HG03565 (cell line): ENCODE measurements around the gene BICDL2.
A peak's percentile ranks its signal among the peaks of the same experiment; 100 is the strongest.
"Not testable (repeated sequence)": the region's sequence is repeated elsewhere in the genome, so short reads cannot be mapped to it uniquely, and the experiment has no call there.

Source experiments
- ATAC-seq: cut with Tn5 transposase; IDR thresholded peaks from one replicate; pipeline ENCODE4 v1.9.1; 2021; ENCODE audit warnings: mild to moderate bottlenecking, moderate library complexity; ENCODE audit not compliant: unreplicated experiment

Gene BICDL2, protein sequence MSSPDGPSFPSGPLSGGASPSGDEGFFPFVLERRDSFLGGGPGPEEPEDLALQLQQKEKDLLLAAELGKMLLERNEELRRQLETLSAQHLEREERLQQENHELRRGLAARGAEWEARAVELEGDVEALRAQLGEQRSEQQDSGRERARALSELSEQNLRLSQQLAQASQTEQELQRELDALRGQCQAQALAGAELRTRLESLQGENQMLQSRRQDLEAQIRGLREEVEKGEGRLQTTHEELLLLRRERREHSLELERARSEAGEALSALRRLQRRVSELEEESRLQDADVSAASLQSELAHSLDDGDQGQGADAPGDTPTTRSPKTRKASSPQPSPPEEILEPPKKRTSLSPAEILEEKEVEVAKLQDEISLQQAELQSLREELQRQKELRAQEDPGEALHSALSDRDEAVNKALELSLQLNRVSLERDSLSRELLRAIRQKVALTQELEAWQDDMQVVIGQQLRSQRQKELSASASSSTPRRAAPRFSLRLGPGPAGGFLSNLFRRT

DNA sequence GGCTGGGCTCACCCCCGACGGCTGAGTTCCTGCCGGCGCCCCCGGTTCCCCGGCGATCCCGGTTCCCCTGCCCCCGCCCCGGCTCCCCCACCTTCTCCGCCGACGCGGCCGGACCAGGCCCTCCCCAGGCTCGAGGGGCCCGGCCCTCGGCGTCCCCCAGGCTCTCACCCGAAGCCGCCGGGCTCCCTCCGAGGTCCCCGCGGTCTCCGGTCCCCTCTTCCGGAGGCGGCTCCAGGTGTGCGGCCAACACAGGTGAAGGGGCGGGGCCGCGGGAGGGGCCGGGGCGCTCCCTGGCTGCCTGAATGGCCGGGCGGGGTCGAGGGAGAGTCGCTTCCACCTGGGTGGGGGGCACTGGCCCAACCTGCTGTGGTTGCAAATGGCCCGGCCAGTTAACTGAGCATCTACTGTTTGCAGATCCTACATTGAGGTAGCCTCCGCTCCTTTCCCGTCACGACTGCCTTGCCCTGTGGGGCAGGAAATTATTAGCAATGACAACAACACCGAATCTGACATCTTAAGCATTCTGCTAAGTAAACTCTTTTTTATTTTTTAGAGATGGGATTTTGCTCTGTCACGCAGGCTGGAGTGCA, at the start of gene BICDL2:
Gene BICDL2 (minus strand): TSS at position 219 of the 590 bp plus-strand sequence. CDS start 1,448 bp downstream, outside the sequence.
- ATAC-seq, result no peak

- no peak for ATAC-seq
Observed at GRCh38 chr16:3085868-3086595, 49.3 kb upstream of the BICDL2 start.

GRCh38 chr16:3084969-3085670, 48.4 kb upstream of the BICDL2 start:
- ATAC-seq, result no peak

DNA sequence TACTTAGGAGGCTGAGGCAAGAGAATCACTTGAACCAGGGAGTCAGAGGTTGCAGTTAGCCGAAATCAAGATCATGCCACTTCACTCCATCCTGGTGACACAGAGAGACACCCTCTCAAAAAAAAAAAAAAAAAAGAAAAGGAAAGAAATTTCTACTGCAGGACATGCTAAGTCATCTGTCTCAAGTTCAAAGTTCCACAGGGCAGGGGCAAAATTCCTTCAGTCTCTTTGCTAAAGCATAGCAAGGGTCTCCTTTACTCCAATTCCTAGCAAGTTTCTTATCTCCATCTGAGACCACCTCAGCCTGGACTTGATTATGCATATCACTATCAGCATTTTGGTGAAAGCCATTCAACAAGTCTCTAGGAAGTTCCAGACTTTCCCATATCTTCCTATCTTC, 47.7 kb upstream of the BICDL2 start:
- no peak for ATAC-seq

DNA sequence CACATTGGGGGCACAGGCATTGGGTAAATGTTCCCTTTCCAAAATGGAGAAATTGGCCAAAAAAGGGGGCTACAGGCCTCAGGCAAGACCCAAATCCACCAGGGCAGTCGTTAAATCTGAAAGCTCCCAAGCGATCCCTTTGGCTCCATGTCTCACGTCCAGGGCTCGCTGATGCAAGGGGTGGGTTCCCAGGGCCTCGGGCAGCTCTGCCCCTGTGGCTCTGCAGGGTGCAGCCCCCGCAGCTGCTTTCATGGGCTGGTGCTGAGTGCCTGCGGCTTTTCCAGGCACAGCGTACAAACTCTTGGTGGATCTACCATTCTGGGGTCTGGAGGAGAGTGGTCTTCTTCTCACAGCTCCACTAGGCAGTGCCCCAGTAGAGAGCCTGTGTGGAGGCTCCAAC, 46.7 kb upstream of the BICDL2 start:
- not testable (repeated sequence) for ATAC-seq

- not testable (repeated sequence) for ATAC-seq
Observed at GRCh38 chr16:3081957-3082356, 45.2 kb upstream of the BICDL2 start.

DNA sequence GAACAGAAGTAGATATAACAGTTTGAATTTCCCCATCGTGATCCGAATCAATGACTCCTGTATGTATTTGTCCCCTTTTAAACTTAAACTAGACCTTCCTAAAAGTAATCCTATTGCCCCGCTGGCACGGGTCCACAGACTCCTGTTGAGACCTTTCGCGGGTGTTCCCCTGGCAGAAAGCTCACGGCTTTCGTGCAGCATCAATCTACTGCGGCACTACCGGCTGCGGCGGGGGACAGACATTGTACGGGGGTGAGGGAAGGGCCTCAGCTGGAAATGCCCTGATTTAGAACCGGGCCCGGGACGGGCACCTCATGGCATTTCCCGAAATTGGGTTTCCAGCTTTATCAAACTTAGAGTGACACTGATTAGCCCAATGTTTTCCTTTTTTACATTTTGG, 43.3 kb upstream of the BICDL2 start:
- no peak for ATAC-seq

- no peak for ATAC-seq
Observed at GRCh38 chr16:3076577-3076976, 39.8 kb upstream of the BICDL2 start.

DNA sequence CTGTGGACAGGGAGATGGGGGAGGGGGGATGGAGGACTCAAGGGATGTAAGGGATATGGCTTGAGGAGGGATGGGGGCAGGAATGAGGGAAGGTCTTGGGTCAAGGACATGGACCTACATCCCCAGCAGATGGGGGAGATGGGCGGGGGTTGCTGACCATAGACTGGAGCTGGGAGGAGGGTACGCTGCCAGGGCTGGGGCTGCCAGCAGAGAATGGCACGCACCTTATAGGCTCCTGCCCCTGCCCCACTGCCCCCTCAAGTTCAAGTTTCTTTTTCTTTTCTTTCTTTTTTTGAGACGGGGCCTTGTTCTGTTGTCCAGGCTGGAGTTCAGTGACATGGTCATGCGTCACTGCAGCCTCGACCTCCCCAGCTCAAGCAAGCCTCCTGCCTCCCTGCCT, 39.2 kb upstream of the BICDL2 start:
- ATAC-seq, result not testable (repeated sequence)

DNA sequence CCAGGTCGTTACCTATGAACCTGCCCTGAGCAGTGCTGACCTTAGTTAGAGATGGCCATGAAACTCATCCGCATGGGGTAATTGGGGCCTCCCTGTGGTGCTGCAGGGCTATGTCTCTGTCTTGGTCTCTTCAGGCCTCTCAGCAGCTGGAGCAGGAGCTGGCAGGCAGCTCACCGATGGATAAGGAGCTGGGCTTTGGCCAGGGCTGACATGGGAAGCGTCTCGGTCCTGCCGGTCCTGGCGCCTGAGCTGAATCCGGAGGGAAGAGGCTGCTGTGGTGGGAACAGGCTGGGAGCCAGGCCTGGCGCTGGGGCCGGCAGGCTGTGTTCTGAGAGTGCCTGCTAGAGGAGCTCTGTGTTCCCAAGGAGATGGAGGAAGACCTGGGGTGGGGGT, 38.8 kb upstream of the BICDL2 start:
- no peak for ATAC-seq

DNA sequence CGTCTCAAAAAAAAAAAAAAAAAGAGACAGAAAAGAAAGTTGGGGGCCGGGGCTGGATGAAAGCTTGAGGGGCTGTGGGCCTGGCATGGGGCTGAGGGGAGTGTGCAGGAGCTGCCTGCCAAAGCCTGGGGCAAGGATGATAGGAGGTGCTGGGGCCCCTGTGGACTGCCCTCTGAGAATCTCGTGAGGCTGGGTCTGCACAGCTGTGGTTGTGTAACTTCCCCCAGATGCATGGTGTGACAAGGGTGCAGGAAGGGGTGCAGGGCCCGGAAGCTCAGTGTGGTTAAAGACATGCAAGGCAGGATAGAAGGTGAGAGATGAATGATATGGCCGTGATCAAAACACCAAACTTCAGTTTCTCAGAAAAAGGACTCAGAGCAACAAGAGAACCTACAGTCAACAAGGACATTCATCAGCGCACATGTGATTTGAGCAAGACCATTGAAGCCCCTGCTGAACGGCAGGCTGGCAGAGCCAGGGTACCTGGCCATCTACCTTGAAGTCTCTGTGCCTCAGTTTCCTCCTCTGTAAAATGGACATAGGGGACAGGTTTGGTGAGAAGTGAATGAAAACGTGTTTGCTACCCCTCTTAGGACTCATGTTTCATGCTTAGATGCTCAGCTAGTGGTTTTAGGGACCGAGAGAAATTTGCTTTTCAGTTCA, 38.2 kb upstream of the BICDL2 start:
- peak; percentile 64 for ATAC-seq

DNA sequence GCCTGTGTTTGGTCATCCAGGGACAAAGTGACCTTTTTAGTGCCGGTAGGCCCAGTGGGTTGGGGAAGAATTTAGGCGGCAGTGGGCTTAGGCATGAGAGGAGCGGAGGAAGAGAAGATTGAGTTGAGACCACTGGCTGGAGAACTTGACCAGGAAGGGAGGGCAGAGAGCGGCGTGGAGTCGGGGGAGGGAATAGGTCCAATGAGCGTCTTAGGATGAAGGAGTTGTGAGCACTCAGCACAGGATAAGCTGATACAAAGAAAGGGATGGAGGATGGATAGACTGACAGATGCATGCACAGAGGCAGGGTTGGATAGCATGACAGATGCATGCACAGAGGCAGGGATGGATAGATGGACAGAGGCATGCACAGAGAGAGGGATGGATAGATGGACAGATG, 36.7 kb upstream of the BICDL2 start:
- no peak for ATAC-seq

- ATAC-seq, result not testable (repeated sequence)
Observed at GRCh38 chr16:3072576-3073263, 36.0 kb upstream of the BICDL2 start.

GRCh38 chr16:3072148-3072547, 35.4 kb upstream of the BICDL2 start:
- ATAC-seq, result not testable (repeated sequence)

DNA sequence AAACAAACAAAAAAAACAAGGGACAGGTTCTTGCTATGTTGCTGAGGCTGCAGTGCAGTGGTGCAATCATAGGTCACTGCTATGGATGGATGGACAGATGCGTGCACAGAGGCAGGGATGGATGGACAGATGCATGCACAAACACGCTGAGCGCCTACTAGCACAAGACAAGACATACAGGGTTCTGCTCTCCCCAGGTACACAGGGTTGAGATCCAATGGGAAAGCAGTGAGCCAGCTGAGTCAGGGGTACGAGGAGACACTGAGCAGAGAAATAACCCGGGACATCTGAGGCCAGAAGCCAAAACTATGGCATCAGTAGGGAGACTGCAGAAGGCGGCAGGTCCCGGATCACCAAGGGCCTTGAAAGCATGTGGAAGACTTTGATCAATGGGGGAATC, 34.9 kb upstream of the BICDL2 start:
- no peak for ATAC-seq

DNA sequence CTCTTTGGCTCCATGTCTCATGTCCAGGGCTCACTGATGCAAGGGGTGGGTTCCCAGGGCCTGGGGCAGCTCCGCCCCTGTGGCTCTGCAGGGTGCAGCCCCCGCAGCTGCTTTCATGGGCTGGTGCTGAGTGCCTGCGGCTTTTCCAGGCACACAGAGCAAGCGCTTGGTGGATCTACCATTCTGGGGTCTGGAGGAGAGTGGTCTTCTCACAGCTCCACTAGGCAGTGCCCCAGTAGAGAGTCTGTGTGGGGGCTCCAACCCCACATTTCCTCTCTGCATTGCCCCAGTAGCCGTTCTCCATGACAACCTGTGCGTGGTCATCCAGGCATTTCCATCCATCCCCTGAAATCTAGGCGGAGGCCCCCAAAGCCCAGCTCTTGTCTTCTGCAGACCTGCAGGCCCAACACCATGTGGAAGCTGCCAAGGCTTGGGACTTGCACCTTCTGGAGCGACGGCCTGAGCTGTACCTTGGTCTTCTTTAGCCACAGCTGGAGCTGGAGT, 33.9 kb upstream of the BICDL2 start:
- no peak for ATAC-seq

DNA sequence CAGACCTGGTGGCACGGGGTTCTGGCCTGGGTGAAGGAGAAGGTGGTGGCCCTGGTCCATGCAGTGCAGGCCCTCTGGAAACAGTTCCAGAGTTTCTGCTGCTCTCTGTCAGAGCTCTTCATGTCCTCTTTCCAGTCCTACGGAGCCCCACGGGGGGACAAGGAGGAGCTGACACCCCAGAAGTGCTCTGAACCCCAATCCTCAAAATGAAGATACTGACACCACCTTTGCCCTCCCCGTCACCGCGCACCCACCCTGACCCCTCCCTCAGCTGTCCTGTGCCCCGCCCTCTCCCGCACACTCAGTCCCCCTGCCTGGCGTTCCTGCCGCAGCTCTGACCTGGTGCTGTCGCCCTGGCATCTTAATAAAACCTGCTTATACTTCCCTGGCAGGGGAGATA, 32.4 kb upstream of the BICDL2 start:
- ATAC-seq, result not testable (repeated sequence)

DNA sequence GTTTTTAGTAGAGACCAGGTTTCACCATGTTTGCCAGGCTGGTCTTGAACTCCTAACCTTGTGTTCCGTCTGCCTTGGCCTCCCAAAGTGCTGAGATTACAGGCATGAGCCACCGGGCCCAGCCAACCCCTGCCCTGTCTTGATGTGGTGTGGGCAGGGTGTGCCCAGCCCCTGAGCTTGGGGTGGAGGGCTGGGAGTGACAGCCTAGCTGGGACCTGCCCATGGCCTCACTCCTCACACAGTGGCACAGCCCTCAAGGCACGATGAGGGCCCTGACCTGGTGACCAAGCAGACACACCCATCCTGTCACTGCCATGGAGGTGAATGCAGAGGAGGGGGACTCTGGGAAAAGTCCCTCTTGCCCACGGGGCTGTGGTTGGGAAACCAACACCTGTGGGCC, 31.7 kb upstream of the BICDL2 start:
- ATAC-seq, result no peak

DNA sequence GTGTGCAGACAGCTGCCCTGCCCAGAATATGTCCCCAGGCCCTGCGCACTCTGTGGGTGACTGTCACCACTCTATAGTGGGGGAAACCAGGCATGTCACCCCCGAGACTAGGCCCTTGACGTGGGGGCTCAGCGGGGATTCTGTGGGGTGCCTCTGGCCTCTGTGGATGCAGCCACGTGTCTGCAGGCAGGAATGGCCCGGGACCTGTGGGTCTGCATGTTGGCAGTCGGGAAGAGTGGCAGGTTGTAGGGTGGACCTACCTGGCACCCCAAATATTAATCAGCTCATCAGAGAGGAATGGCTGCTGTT, 29.6 kb upstream of the BICDL2 start:
- no peak for ATAC-seq
